ENCODE measurements around the gene SLC19A1. TPM values are rescaled to one million over a fixed set of nuclear protein-coding genes. Genes with fewer than 3 reads are reported as not detected.

Gene SLC19A1
- total RNA-seq, 3 donors from 2014 or later, result 5.6 to 6.7 (median 6.6) TPM

DNA sequence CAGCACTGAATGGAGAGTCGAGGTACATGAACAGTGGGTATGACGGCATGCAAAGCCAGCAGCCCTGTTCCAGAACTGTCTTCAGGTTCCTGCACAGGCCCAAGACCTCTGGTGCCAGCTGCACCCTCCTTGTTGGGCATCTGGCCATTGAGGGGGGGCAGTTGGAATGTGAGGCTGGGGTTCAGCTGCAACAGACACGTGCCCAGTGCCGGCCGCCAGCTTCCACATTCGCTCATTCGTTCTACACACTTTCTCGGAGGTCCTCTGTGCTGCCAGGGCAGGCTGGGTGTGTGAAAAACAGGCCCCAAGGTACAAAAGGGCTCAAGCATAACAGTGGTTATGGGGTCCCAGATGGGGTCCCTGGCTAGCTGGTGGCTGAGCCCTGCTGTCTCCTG is 37.9 kb upstream of the SLC19A1 start:
- peaks cover 0 to 6% of the 10 kb centered on the region in 2 donors for H3K9me3 ChIP-seq
- H3K27ac ChIP-seq, result no peak overlapping the region
- H3K4me1 ChIP-seq, result no peaks in the 10 kb centered on the region
- H3K36me3 ChIP-seq, result no peaks in the 10 kb centered on the region
- TF ChIP-seq POLR2A (IDR thresholded peaks at IDR 0.05) (no peak), POLR2AphosphoS5 (IDR thresholded peaks at IDR 0.05) (no peak), CTCF (IDR thresholded peaks at IDR 0.05) (no peak)
- intact Hi-C loops (cut with DNase I; ENCODE audit: low total_unique reads), result no loop called here
- DNase-seq (ENCODE audit: low spot score in 2 of 2), result peak in 1 of 2 donors; percentile 27
- H3K4me3 ChIP-seq, result no peak overlapping the region
- H3K27me3 ChIP-seq, result peaks cover 0 to 49% of the 10 kb centered on the region in 2 donors

DNA sequence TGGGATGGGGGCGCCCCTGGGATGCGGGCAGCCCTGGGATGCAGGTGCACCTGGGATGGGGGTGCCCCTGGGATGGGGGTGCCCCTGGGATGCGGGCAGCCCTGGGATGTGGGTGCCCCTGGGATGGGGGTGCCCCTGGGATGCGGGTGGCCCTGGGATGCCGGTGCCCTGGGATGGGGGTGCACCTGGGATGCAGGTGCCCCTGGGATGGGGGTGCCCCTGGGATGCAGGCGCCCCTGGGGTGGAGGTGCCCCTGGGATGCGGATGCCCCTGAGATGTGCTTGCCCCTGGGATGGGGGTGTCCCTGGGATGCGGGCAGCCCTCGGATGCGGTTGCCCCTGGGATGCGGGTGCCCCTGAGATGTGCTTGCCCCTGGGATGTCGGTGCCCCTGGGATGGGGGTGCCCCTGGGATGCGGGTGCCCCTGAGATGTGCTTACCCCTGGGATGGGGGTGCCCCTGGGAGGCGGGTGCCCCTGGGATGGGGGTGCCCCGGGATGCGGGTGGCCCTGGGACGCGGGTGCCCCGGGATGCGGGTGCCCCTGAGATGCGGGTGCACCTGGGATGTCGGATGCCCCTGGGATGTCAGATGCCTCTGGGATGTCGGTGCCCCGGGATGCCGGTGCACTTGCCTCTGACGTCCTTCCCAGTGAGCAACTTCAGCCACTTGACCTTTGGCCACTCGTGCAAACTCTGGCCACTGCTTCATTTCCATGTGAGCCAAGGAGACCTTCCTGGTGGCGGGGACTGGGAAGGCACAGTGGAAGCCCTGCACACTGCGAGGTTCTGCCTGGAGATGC is 37.3 kb upstream of the SLC19A1 start:
- Histone ChIP-seq H3K4me1 (no peaks in the 10 kb centered on the region), H3K27ac (no peak overlapping the region), H3K9me3 (peaks cover 0 to 6% of the 10 kb centered on the region in 2 donors), H3K27me3 (peaks cover 0 to 49% of the 10 kb centered on the region in 2 donors), H3K4me3 (no peak overlapping the region), H3K36me3 (no peaks in the 10 kb centered on the region)
- TF ChIP-seq POLR2A (IDR thresholded peaks at IDR 0.05) (no peak), POLR2AphosphoS5 (IDR thresholded peaks at IDR 0.05) (no peak), CTCF (IDR thresholded peaks at IDR 0.05) (no peak)
- intact Hi-C loops (cut with DNase I; ENCODE audit: low total_unique reads), result no loop called here
- DNase-seq (ENCODE audit: low spot score in 2 of 2), result peak in 1 of 2 donors; percentile 47

- Histone ChIP-seq H3K27me3 (peaks cover 0 to 47% of the 10 kb centered on the region in 2 donors), H3K9me3 (peaks cover 0 to 6% of the 10 kb centered on the region in 2 donors), H3K36me3 (no peaks in the 10 kb centered on the region), H3K4me3 (no peak overlapping the region), H3K27ac (no peak overlapping the region), H3K4me1 (no peaks in the 10 kb centered on the region)
- DNase-seq (ENCODE audit: low spot score in 2 of 2), result peak in 1 of 2 donors; percentile 49
- intact Hi-C loops (cut with DNase I; ENCODE audit: low total_unique reads), result no loop called here
- TF ChIP-seq POLR2AphosphoS5 (IDR thresholded peaks at IDR 0.05) (no peak), CTCF (IDR thresholded peaks at IDR 0.05) (no peak), POLR2A (IDR thresholded peaks at IDR 0.05) (no peak)
Observed at GRCh38 chr21:45578811-45579381, 36.7 kb upstream of the SLC19A1 start.

- H3K4me1 ChIP-seq, result no peaks in the 10 kb centered on the region
- peaks cover 0 to 44% of the 10 kb centered on the region in 2 donors for H3K27me3 ChIP-seq
- H3K27ac ChIP-seq, result no peak overlapping the region
- TF ChIP-seq POLR2AphosphoS5 (IDR thresholded peaks at IDR 0.05) (no peak), CTCF (IDR thresholded peaks at IDR 0.05) (no peak), POLR2A (IDR thresholded peaks at IDR 0.05) (no peak)
- no peak overlapping the region for H3K4me3 ChIP-seq
- H3K9me3 ChIP-seq, result peaks cover 0 to 2% of the 10 kb centered on the region in 2 donors
- intact Hi-C loops (cut with DNase I; ENCODE audit: low total_unique reads), result no loop called here
- DNase-seq (ENCODE audit: low spot score in 2 of 2), result no peak
- no peaks in the 10 kb centered on the region for H3K36me3 ChIP-seq
Observed at GRCh38 chr21:45578176-45578801, 36.0 kb upstream of the SLC19A1 start.

DNA sequence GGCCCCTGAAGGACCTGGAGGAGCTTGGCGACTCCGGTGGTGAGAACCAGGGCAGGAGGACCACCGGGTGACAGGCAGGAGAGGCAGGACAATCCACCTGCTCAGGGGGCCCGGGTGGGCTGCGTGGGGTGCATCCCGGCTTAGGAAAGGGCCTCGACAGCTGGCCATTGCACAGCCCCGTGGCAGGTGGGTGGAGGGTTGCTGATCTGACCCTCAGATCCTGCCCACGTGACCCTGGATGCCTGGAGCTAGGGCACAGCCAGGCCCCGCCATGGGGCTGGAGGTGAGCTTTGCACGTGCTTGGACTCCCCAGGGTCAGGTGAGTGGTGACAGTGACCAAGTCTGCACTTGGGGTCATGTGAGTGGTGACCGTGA is 35.5 kb upstream of the SLC19A1 start:
- Histone ChIP-seq H3K4me1 (no peaks in the 10 kb centered on the region), H3K27ac (no peak overlapping the region), H3K36me3 (no peaks in the 10 kb centered on the region), H3K27me3 (peaks cover 0 to 44% of the 10 kb centered on the region in 2 donors), H3K9me3 (no peaks in the 10 kb centered on the region), H3K4me3 (no peak overlapping the region)
- TF ChIP-seq POLR2A (IDR thresholded peaks at IDR 0.05) (no peak), CTCF (IDR thresholded peaks at IDR 0.05) (no peak), POLR2AphosphoS5 (IDR thresholded peaks at IDR 0.05) (no peak)
- DNase-seq (ENCODE audit: low spot score in 2 of 2), result peak in 1 of 2 donors; percentile 35
- intact Hi-C loops (cut with DNase I; ENCODE audit: low total_unique reads), result no loop called here
